ENCODE results near the gene CD151. TPM values are rescaled to one million over a fixed set of nuclear protein-coding genes. Genes with fewer than 3 reads are reported as not detected.

Gene CD151
- total RNA-seq, 1 experiment from 2014 or later: 296 TPM

- TF ChIP-seq, protein P1, sequence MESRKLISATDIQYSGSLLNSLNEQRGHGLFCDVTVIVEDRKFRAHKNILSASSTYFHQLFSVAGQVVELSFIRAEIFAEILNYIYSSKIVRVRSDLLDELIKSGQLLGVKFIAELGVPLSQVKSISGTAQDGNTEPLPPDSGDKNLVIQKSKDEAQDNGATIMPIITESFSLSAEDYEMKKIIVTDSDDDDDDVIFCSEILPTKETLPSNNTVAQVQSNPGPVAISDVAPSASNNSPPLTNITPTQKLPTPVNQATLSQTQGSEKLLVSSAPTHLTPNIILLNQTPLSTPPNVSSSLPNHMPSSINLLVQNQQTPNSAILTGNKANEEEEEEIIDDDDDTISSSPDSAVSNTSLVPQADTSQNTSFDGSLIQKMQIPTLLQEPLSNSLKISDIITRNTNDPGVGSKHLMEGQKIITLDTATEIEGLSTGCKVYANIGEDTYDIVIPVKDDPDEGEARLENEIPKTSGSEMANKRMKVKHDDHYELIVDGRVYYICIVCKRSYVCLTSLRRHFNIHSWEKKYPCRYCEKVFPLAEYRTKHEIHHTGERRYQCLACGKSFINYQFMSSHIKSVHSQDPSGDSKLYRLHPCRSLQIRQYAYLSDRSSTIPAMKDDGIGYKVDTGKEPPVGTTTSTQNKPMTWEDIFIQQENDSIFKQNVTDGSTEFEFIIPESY (IDR thresholded peaks at IDR 0.05; ENCODE audit: extremely low read depth, insufficient replicate concordance, low read length): peak; percentile 84
- TF ChIP-seq EZH2phosphoT487 (IDR thresholded peaks at IDR 0.05; ENCODE audit: borderline replicate concordance): no peak
- no peak for TF ChIP-seq SP1 (IDR thresholded peaks at IDR 0.05; ENCODE audit: low read depth)
Measured at GRCh38 chr11:842370-843002, 9.7 kb downstream of the CD151 start, which contains the start of the genes POLR2L and TSPAN4 (continued).

DNA sequence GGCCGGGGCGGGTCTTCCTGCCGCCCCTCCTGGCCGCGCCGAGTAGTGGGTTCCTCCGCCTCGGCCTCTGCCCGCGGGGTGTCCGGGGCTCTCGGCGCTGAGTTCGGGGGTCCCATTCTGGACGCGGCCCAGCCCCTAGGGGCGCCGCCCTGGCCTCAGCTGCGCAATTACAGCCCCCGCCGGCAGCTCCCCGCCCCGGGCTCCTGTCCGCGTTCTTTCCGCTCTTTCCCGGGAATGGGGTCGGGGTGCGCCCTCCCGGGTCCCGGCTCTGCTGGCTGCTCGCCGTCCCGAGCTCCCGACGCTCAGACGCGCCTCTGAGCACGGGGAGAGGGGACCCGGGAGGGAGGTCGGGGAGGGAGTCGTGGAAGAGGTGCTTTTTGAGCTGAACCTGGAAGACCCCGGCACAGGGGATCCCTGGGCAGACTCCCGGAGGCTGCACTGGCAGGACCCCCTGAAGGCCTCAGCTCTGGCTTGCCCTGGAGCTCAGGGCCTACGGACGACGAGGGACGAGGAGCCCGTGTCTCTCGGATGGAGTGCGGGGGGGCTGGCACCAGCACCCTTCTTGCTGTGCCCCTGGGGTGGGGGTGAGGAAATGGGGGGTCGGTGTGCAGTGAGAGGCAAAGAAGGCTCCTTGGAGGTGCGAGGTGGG is 10.5 kb downstream of the CD151 start:
- POLR2A ChIA-PET: interaction anchor here (0.7 to 2.5 kb wide), 6 partner anchors 9 to 230 kb away, joined by 3 to 14 read pairs (median 4); partner anchors contain the start of gene PNPLA2
- peak; percentile 0; the same call in 1 of the 2 replicates for ATAC-seq
- RAD21 ChIA-PET (ENCODE audit: low non-redundant PET in 1 of 2, low total read pairs in 2 of 2, uncharacterized antibody in 2 of 2, unreplicated experiment in 2 of 2): no interaction called here
- no peak for DNase-seq (ENCODE audit: low read depth, low spot score)
- peaks cover 39 to 65% of the 10 kb centered on the region in 2 experiments for H3K4me1 ChIP-seq (ENCODE audit: control insufficient read depth in 1 of 2, insufficient read depth in 2 of 2, low read length in 2 of 2)
- no peak overlapping the region for H2AFZ ChIP-seq (ENCODE audit: low read depth, low read length, poor library complexity, severe bottlenecking)
- H3K4me2 ChIP-seq (ENCODE audit: low read length): peak overlapping the region; percentile 92
- no peaks in the 10 kb centered on the region for H3K27me3 ChIP-seq (ENCODE audit: insufficient read depth, low read length)
- intact Hi-C loops (cut with micrococcal nuclease): loop anchor here (5.0 kb wide), 1 partner anchor 36 kb away; the partner anchor contains the start of genes PIDD1 and RPLP2
- H4K20me1 ChIP-seq (ENCODE audit: insufficient read depth): peaks cover 17% of the 10 kb centered on the region; the same call in 1 of the 2 replicates
- H3K36me3 ChIP-seq (ENCODE audit: control insufficient read depth in 1 of 2, insufficient read depth in 2 of 2, low read length in 2 of 2): peaks cover 0 to 23% of the 10 kb centered on the region in 2 experiments; a peak in 2 of 4 replicates
- peaks cover 54% of the 10 kb centered on the region for H3K79me2 ChIP-seq (ENCODE audit: insufficient read depth, low read length)
- no peaks in the 10 kb centered on the region for H3K9me3 ChIP-seq (ENCODE audit: control insufficient read depth in 1 of 2, insufficient read depth in 1 of 2, low read depth in 1 of 2, low read length in 2 of 2)
- no peak for TF ChIP-seq POLR2A (IDR thresholded peaks at IDR 0.05; ENCODE audit: borderline replicate concordance, extremely low read depth, insufficient read depth, insufficient read length)
- TF ChIP-seq EGR1 (IDR thresholded peaks at IDR 0.05; ENCODE audit: low read depth): no peak
- 0 out of 6 replicates have a peak, but pooled peaks of 1 of the 3 experiments have one; percentile 5 for TF ChIP-seq CTCF (IDR thresholded peaks at IDR 0.05 in 2 of 3, conservative IDR thresholded peaks at IDR 0.05 in 1 of 3; ENCODE audit: borderline replicate concordance in 1 of 3, insufficient read depth in 1 of 3, low read depth in 2 of 3, low read length in 2 of 3)
- TF ChIP-seq FOSL1 (IDR thresholded peaks at IDR 0.05; ENCODE audit: low read depth): no peak
- no peak for TF ChIP-seq CEBPB (IDR thresholded peaks at IDR 0.05; ENCODE audit: low read depth)
- H3K9me2 ChIP-seq (ENCODE audit: insufficient read depth): no peaks in the 10 kb centered on the region
- H3K9ac ChIP-seq (ENCODE audit: low read length): peak overlapping the region; percentile 99
- CTCF ChIA-PET: interaction anchor here (1.2 to 1.3 kb wide), 2 partner anchors 8 to 13 kb away, joined by 5 to 7 read pairs; no protein-coding TSS in a partner anchor
- peak overlapping the region; percentile 97 for H3K27ac ChIP-seq (ENCODE audit: low read depth, low read length)
- H3K4me3 ChIP-seq (replicated peaks in 1 of 2; ENCODE audit: low read depth in 1 of 2, low read length in 2 of 2): peak overlapping the region; percentile 66 to 98
- no TSS peak for BruUV-seq (replicated peaks)
